Astrocyte (in vitro differentiated cells and primary cell): Measurements from ENCODE around the gene TMEM52B. TPM values are rescaled to one million over a fixed set of nuclear protein-coding genes. Genes with fewer than 3 reads are reported as not detected.

Source experiments
- DNase-seq: peaks from one replicate; pipeline ENCODE4 v3.0.0-alpha.2; 2010; ENCODE audit warnings: low read depth
- FAIRE-seq: peaks from 2 replicates; lab custom pipeline; 2011; peaks lifted over from hg19 to GRCh38; lab: Jason Lieb, UNC
- H2AFZ ChIP-seq: 2 replicates; pipeline ENCODE4 v1.6.0; 2012; ENCODE audit warnings: low read depth, low read length, inconsistent platforms
- H3K27ac ChIP-seq: 2 replicates; pipeline ENCODE4 v1.5.1; 2011; ENCODE audit warnings: low read depth, low read length, inconsistent platforms
- H3K27me3 ChIP-seq: 2 replicates; pipeline ENCODE4 v1.6.0; 2011; ENCODE audit warnings: low read length, inconsistent platforms; ENCODE audit not compliant: insufficient read depth
- H3K36me3 ChIP-seq: 2 replicates; pipeline ENCODE4 v1.5.1; 2011; ENCODE audit warnings: low read length, inconsistent platforms; ENCODE audit not compliant: insufficient read depth
- H3K4me1 ChIP-seq: 2 replicates; pipeline ENCODE4 v1.5.1; 2011; ENCODE audit warnings: low read length, inconsistent platforms; ENCODE audit not compliant: insufficient read depth
- H3K4me2 ChIP-seq: 2 replicates; pipeline ENCODE4 v1.6.0; 2012; ENCODE audit warnings: low read length, inconsistent platforms
- H3K4me3 ChIP-seq: 2 replicates; pipeline ENCODE4 v1.5.1; 2011; ENCODE audit warnings: low read depth, mild to moderate bottlenecking, low read length, inconsistent platforms; ENCODE audit not compliant: insufficient read depth
- H3K79me2 ChIP-seq: 2 replicates; pipeline ENCODE4 v1.6.0; 2012; ENCODE audit warnings: mild to moderate bottlenecking, low read length, inconsistent platforms; ENCODE audit not compliant: insufficient read depth
- H3K9ac ChIP-seq: 2 replicates; pipeline ENCODE4 v1.6.0; 2012; ENCODE audit warnings: mild to moderate bottlenecking, low read length, inconsistent platforms
- H3K9me3 ChIP-seq: 2 replicates; pipeline ENCODE4 v1.5.1; 2012; ENCODE audit warnings: low read depth, mild to moderate bottlenecking, low read length, inconsistent platforms; ENCODE audit not compliant: insufficient read depth
- H4K20me1 ChIP-seq: 2 replicates; pipeline ENCODE4 v1.6.0; 2012; ENCODE audit warnings: low read length, inconsistent platforms; ENCODE audit not compliant: insufficient read depth
- H3K27ac Mint-ChIP-seq: one replicate; pipeline ENCODE4 v1.8.0; 2021; ENCODE audit warnings: mild to moderate bottlenecking, mixed read lengths; ENCODE audit not compliant: unreplicated experiment
- H3K27me3 Mint-ChIP-seq: one replicate; pipeline ENCODE4 v1.8.0; 2021; ENCODE audit warnings: low read depth, mixed read lengths; ENCODE audit not compliant: unreplicated experiment
- H3K36me3 Mint-ChIP-seq: one replicate; pipeline ENCODE4 v1.8.0; 2021; ENCODE audit warnings: low read depth, mixed read lengths; ENCODE audit not compliant: unreplicated experiment
- H3K4me1 Mint-ChIP-seq: one replicate; pipeline ENCODE4 v1.8.0; 2021; ENCODE audit warnings: low read depth, mixed read lengths; ENCODE audit not compliant: unreplicated experiment
- H3K4me3 Mint-ChIP-seq: one replicate; pipeline ENCODE4 v1.8.0; 2021; ENCODE audit warnings: mild to moderate bottlenecking, moderate library complexity, mixed read lengths; ENCODE audit not compliant: unreplicated experiment
- H3K9me3 Mint-ChIP-seq: one replicate; pipeline ENCODE4 v1.8.0; 2021; ENCODE audit warnings: mild to moderate bottlenecking, mixed read lengths; ENCODE audit not compliant: unreplicated experiment
- CTCF ChIP-seq: IDR thresholded peaks from 2 replicates; pipeline ENCODE4 v1.5.1; 2011; ENCODE audit warnings: low read depth, mild to moderate bottlenecking, inconsistent platforms, low read length, moderate library complexity; ENCODE audit not compliant: insufficient read depth
- EZH2 ChIP-seq: IDR thresholded peaks from 2 replicates; pipeline ENCODE4 v1.6.1; 2012; ENCODE audit warnings: mild to moderate bottlenecking, low read length, inconsistent platforms; ENCODE audit not compliant: insufficient read depth
- total RNA-seq: library from RNA; stranded (reverse); gene quantifications from 2 replicates; pipeline ENCODE4 v1.2.1, GENCODE V29; 2021

Gene TMEM52B
- total RNA-seq, 1 donor from 2014 or later = 0.45 TPM

DNA sequence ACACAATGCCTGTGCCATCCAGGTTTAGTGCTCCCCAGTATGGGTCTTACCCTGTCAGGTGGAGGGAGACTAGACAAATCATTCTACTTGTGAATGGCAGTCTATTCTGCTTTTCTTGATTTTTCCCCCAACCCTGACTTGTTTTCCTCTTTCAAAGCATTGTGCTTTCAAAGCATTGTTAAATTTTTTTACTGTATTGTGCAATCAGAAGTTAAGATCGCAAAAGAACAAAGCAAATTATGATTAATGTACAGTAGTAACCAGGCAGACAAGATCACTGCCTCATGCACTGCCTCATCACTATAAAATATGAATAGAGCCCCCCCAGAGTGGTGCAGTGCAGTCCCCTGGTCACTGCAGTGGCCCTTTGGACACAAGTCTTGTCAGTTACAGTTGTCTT is 47.9 kb downstream of the TMEM52B start:
- FAIRE-seq = no peak
- no peak overlapping the region for H3K4me2 ChIP-seq

GRCh38 chr12:10227648-10228047 is 48.8 kb downstream of the TMEM52B start:
- no peak overlapping the region for H3K27ac ChIP-seq
- peaks cover 18% of the 10 kb centered on the region for H3K36me3 ChIP-seq
- H3K4me1 ChIP-seq = no peaks in the 10 kb centered on the region
- no peaks in the 10 kb centered on the region for H3K9me3 Mint-ChIP-seq
- peaks cover 10% of the 10 kb centered on the region for H4K20me1 ChIP-seq
- no peak overlapping the region for H3K4me3 Mint-ChIP-seq
- DNase-seq (no peak), FAIRE-seq (no peak)
- H3K9ac ChIP-seq = no peak overlapping the region
- H3K27me3 Mint-ChIP-seq = no peaks in the 10 kb centered on the region
- no peak overlapping the region for H3K4me3 ChIP-seq
- H3K36me3 Mint-ChIP-seq = peaks cover 24% of the 10 kb centered on the region
- H3K27me3 ChIP-seq = no peaks in the 10 kb centered on the region
- H3K79me2 ChIP-seq = no peaks in the 10 kb centered on the region
- H3K4me1 Mint-ChIP-seq = peaks cover 3% of the 10 kb centered on the region
- H2AFZ ChIP-seq = no peak overlapping the region
- H3K27ac Mint-ChIP-seq = no peak overlapping the region
- TF ChIP-seq CTCF (no peak), EZH2 (no peak)
- H3K9me3 ChIP-seq = no peaks in the 10 kb centered on the region
- H3K4me2 ChIP-seq = no peak overlapping the region

More for the DNA sequence above, 47.9 kb downstream of the TMEM52B start:
- Mint-ChIP-seq H3K36me3 (peaks cover 30% of the 10 kb centered on the region), H3K4me1 (peaks cover 3% of the 10 kb centered on the region), H3K27me3 (no peaks in the 10 kb centered on the region), H3K4me3 (no peak overlapping the region), H3K27ac (no peak overlapping the region), H3K9me3 (no peaks in the 10 kb centered on the region)
- DNase-seq = no peak
- Histone ChIP-seq H3K36me3 (peaks cover 27% of the 10 kb centered on the region), H3K9ac (no peak overlapping the region), H3K4me3 (no peak overlapping the region), H2AFZ (no peak overlapping the region), H3K4me1 (no peaks in the 10 kb centered on the region), H4K20me1 (peaks cover 19% of the 10 kb centered on the region), H3K79me2 (no peaks in the 10 kb centered on the region), H3K9me3 (no peaks in the 10 kb centered on the region), H3K27ac (no peak overlapping the region), H3K27me3 (no peaks in the 10 kb centered on the region)
- TF ChIP-seq EZH2 (no peak), CTCF (no peak)

DNA sequence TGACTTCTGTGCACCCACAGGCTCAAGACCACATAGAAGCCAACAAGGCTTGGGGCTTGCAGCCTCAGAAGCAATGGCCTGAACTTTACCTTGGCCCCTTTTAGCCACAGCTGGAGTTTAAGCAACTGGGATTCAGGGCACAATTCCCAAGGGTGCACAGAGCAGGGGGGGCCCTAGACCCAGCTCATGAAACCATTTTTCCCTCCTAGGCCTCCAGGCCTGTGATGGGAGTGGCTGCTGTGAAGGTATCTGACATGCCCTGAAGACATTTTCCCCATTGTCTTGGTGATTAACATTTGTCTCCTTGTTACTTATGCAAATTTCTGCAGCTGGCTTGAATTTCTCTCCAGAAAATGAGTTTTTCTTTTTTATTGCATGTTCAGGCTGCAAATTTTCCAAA is 55.7 kb downstream of the TMEM52B start:
- no peak overlapping the region for H2AFZ ChIP-seq
- no peak for TF ChIP-seq CTCF
- no peak overlapping the region for H3K9ac ChIP-seq
- no peaks in the 10 kb centered on the region for H3K27me3 ChIP-seq
- DNase-seq (no peak), FAIRE-seq (no peak)
- Mint-ChIP-seq H3K36me3 (peaks cover 25% of the 10 kb centered on the region), H3K4me1 (peaks cover 5% of the 10 kb centered on the region), H3K27me3 (no peaks in the 10 kb centered on the region), H3K4me3 (no peak overlapping the region), H3K9me3 (peaks cover 12% of the 10 kb centered on the region), H3K27ac (no peak overlapping the region)
- H3K4me2 ChIP-seq = no peak overlapping the region
- H3K79me2 ChIP-seq = no peaks in the 10 kb centered on the region
- H3K27ac ChIP-seq = no peak overlapping the region
- no peaks in the 10 kb centered on the region for H3K36me3 ChIP-seq
- H4K20me1 ChIP-seq = no peaks in the 10 kb centered on the region
- peaks cover 3% of the 10 kb centered on the region for H3K9me3 ChIP-seq
- H3K4me1 ChIP-seq = no peaks in the 10 kb centered on the region
- H3K4me3 ChIP-seq = no peak overlapping the region
